ENCODE results near the gene MIA.

The MIA gene

GRCh38 chr19:40797963-40798682 is 22.8 kb downstream of the MIA start (continued):
- TF ChIP-seq ZNF280C (tag by site-specific recombination; IDR thresholded peaks at IDR 0.05) (no peak), ZNF112 (tag by site-specific recombination; IDR thresholded peaks at IDR 0.05) (no peak), FEZF1 (tag by site-specific recombination; IDR thresholded peaks at IDR 0.05) (0 out of 2 replicates have a peak, but pooled peaks have one; percentile 14), ZNF416 (tag by site-specific recombination; IDR thresholded peaks at IDR 0.05) (no peak), ZSCAN18 (tag by site-specific recombination; IDR thresholded peaks at IDR 0.05) (peak; percentile 57; the same call in 1 of the 2 replicates), ZNF266 (tag by site-specific recombination; IDR thresholded peaks at IDR 0.05; ENCODE audit: low read depth) (no peak), ZBTB1 (tag by site-specific recombination; IDR thresholded peaks at IDR 0.05) (no peak), ZNF473 (tag by site-specific recombination; IDR thresholded peaks at IDR 0.05) (no peak), PRDM6 (tag by site-specific recombination; IDR thresholded peaks at IDR 0.05) (no peak), ZNF311 (tag by site-specific recombination; IDR thresholded peaks at IDR 0.05; ENCODE audit: borderline replicate concordance) (no peak), ZNF239 (tag by site-specific recombination; IDR thresholded peaks at IDR 0.05) (no peak), ZFP69B (tag by site-specific recombination; IDR thresholded peaks at IDR 0.05) (0 out of 2 replicates have a peak, but pooled peaks have one; percentile 49), ZBTB48 (tag by site-specific recombination; IDR thresholded peaks at IDR 0.05) (peak; percentile 79), ZFHX2 (tag by site-specific recombination; conservative IDR thresholded peaks at IDR 0.05) (no peak), ZNF560 (tag by site-specific recombination; IDR thresholded peaks at IDR 0.05; ENCODE audit: borderline replicate concordance) (no peak), ZNF704 (tag by site-specific recombination; IDR thresholded peaks at IDR 0.05) (no peak), ZNF548 (tag by site-specific recombination; IDR thresholded peaks at IDR 0.05) (no peak), REPIN1 (tag by site-specific recombination; IDR thresholded peaks at IDR 0.05; ENCODE audit: low read depth) (peak; percentile 73; the same call in 1 of the 2 replicates), ZFP41 (tag by site-specific recombination; IDR thresholded peaks at IDR 0.05; ENCODE audit: borderline replicate concordance) (no peak), ZBTB26 (tag by site-specific recombination; optimal IDR thresholded peaks at IDR 0.05) (no peak), ZXDB (tag by site-specific recombination; IDR thresholded peaks at IDR 0.05) (peak; percentile 82; the same call in 1 of the 2 replicates), HOXC10 (CRISPR knock-in tag; IDR thresholded peaks at IDR 0.05) (no peak), ZNF426 (tag by site-specific recombination; IDR thresholded peaks at IDR 0.05) (no peak), ZNF785 (tag by site-specific recombination; IDR thresholded peaks at IDR 0.05) (0 out of 2 replicates have a peak, but pooled peaks have one; percentile 57), ZNF558 (tag by site-specific recombination; IDR thresholded peaks at IDR 0.05) (peak; percentile 54; the same call in 1 of the 2 replicates), YY2 (tag by site-specific recombination; IDR thresholded peaks at IDR 0.05) (peak; percentile 54), ZBTB44 (tag by site-specific recombination; IDR thresholded peaks at IDR 0.05) (peak; percentile 89), ZNF362 (tag by site-specific recombination; IDR thresholded peaks at IDR 0.05) (peak; percentile 73; the same call in 1 of the 2 replicates)
